ENCODE measurements around the gene LAMB1.

DNA sequence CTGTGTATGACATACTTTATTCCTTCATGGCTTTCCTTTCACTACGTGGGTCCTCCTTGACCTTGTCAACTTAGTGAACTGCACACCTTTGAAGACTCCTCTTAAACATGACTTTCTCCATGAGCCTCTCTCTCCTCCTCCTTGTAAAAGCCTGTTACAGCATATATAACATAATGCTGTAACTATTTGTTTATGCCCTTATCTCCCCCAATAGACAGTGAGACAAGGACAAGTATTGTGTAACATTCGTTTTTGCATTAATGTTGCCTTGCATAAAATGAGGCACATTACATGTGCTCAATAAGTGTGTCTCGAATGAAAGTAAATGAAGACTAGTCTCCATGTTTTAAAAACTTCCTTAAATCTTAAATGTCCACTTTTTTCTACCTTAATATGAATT lies 4.3 kb upstream of the LAMB1 start:
- TF ChIP-seq, protein P1, sequence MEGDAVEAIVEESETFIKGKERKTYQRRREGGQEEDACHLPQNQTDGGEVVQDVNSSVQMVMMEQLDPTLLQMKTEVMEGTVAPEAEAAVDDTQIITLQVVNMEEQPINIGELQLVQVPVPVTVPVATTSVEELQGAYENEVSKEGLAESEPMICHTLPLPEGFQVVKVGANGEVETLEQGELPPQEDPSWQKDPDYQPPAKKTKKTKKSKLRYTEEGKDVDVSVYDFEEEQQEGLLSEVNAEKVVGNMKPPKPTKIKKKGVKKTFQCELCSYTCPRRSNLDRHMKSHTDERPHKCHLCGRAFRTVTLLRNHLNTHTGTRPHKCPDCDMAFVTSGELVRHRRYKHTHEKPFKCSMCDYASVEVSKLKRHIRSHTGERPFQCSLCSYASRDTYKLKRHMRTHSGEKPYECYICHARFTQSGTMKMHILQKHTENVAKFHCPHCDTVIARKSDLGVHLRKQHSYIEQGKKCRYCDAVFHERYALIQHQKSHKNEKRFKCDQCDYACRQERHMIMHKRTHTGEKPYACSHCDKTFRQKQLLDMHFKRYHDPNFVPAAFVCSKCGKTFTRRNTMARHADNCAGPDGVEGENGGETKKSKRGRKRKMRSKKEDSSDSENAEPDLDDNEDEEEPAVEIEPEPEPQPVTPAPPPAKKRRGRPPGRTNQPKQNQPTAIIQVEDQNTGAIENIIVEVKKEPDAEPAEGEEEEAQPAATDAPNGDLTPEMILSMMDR (IDR thresholded peaks at IDR 0.05; ENCODE audit: low read length) = no peak
- no peak for TF ChIP-seq EZH2 (optimal IDR thresholded peaks at IDR 0.05; ENCODE audit: low read depth, low read length)

Data from MM.1S (cell line).